ENCODE data around the gene PRKCZ. TPM values are rescaled to one million over a fixed set of nuclear protein-coding genes. Genes with fewer than 3 reads are reported as not detected.

Gene PRKCZ
- total RNA-seq, 1 donor from 2014 or later = 32.6 TPM

DNA sequence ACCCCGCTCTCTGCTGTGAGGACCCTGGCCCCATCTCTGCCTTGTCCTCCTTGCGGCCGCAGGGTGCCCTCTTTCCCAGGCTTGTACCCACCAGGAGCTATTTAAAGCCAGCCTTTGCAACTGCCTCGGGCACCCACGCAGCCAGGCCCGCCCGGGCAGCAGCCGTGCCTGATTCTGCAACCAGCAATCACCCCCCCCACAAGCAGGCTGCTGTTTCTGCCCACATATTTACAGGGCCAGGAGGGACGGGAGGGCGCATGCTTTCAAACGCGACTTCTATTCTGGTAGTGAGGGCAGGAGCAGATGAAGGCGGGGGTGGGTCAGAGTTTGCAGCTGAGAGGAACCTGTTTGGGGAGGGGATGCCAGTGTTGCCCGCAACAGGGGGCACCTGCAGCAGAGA is 17.5 kb upstream of the PRKCZ start:
- H3K9me3 ChIP-seq (ENCODE audit: insufficient read depth, low read depth, low read length) = no peaks in the 10 kb centered on the region
- H3K4me2 ChIP-seq (ENCODE audit: low read length) = no peak overlapping the region
- no peak overlapping the region for H3K9ac ChIP-seq (ENCODE audit: low read length)
- no peak overlapping the region for H3K27ac ChIP-seq (ENCODE audit: low read depth, low read length)
- no peaks in the 10 kb centered on the region for H3K27me3 ChIP-seq (ENCODE audit: insufficient read depth, low read length)
- H3K4me3 ChIP-seq (ENCODE audit: insufficient read depth, low read depth, low read length) = no peak overlapping the region
- Mint-ChIP-seq H3K4me3 (ENCODE audit: unreplicated experiment) (no peak overlapping the region), H3K9me3 (ENCODE audit: unreplicated experiment) (no peaks in the 10 kb centered on the region), H3K27ac (ENCODE audit: unreplicated experiment) (peak overlapping the region; percentile 26), H3K27me3 (ENCODE audit: low read depth, unreplicated experiment) (peaks cover 33% of the 10 kb centered on the region), H3K4me1 (ENCODE audit: low read depth, unreplicated experiment) (no peaks in the 10 kb centered on the region), H3K36me3 (ENCODE audit: low read depth, unreplicated experiment) (no peaks in the 10 kb centered on the region)
- no peaks in the 10 kb centered on the region for H3K79me2 ChIP-seq (ENCODE audit: insufficient read depth, low read length)
- H2AFZ ChIP-seq (ENCODE audit: low read depth, low read length) = no peak overlapping the region
- H3K4me1 ChIP-seq (ENCODE audit: insufficient read depth, low read length) = no peaks in the 10 kb centered on the region
- H3K36me3 ChIP-seq (ENCODE audit: insufficient read depth, low read length) = no peaks in the 10 kb centered on the region
- FAIRE-seq = no peak
- TF ChIP-seq, protein P1, sequence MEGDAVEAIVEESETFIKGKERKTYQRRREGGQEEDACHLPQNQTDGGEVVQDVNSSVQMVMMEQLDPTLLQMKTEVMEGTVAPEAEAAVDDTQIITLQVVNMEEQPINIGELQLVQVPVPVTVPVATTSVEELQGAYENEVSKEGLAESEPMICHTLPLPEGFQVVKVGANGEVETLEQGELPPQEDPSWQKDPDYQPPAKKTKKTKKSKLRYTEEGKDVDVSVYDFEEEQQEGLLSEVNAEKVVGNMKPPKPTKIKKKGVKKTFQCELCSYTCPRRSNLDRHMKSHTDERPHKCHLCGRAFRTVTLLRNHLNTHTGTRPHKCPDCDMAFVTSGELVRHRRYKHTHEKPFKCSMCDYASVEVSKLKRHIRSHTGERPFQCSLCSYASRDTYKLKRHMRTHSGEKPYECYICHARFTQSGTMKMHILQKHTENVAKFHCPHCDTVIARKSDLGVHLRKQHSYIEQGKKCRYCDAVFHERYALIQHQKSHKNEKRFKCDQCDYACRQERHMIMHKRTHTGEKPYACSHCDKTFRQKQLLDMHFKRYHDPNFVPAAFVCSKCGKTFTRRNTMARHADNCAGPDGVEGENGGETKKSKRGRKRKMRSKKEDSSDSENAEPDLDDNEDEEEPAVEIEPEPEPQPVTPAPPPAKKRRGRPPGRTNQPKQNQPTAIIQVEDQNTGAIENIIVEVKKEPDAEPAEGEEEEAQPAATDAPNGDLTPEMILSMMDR (IDR thresholded peaks at IDR 0.05; ENCODE audit: insufficient read depth, low read depth, low read length) = no peak
- TF ChIP-seq EZH2 (IDR thresholded peaks at IDR 0.05; ENCODE audit: insufficient read depth, low read length) = no peak
- no peak for DNase-seq (ENCODE audit: low read depth)
- no peaks in the 10 kb centered on the region for H4K20me1 ChIP-seq (ENCODE audit: insufficient read depth, low read length)

DNA sequence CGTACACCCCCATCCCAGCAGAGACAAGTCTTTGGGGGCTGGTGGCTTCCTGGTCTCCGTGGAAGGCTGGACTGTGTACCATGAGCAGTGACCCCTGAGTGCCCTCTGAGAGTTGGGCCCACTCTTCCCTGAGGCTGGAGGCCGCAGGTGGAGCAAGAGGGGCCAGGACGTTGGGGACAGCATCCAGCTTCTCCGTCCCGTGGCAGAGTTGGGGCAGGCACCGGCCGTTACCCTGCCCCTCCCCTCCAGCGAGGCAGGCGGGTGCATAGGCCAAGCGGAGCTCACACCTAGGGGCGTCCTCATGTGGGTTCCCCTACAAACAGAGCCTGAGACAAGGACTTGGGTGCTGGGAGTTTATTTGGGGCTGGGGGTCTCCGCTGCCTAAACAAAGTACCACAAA is 17.0 kb upstream of the PRKCZ start:
- peaks cover 35% of the 10 kb centered on the region for H3K27me3 Mint-ChIP-seq (ENCODE audit: low read depth, unreplicated experiment)
- no peaks in the 10 kb centered on the region for H3K36me3 ChIP-seq (ENCODE audit: insufficient read depth, low read length)
- H3K4me2 ChIP-seq (ENCODE audit: low read length) = no peak overlapping the region
- H3K27me3 ChIP-seq (ENCODE audit: insufficient read depth, low read length) = peaks cover 2% of the 10 kb centered on the region
- H3K4me1 ChIP-seq (ENCODE audit: insufficient read depth, low read length) = no peaks in the 10 kb centered on the region
- no peak for TF ChIP-seq EZH2 (IDR thresholded peaks at IDR 0.05; ENCODE audit: insufficient read depth, low read length)
- TF ChIP-seq, protein P1 (IDR thresholded peaks at IDR 0.05; ENCODE audit: insufficient read depth, low read depth, low read length) = no peak
- no peak overlapping the region for H3K9ac ChIP-seq (ENCODE audit: low read length)
- DNase-seq (ENCODE audit: low read depth) (no peak), FAIRE-seq (no peak)
- no peaks in the 10 kb centered on the region for H3K4me1 Mint-ChIP-seq (ENCODE audit: low read depth, unreplicated experiment)
- no peak overlapping the region for H3K27ac ChIP-seq (ENCODE audit: low read depth, low read length)
- no peaks in the 10 kb centered on the region for H4K20me1 ChIP-seq (ENCODE audit: insufficient read depth, low read length)
- no peaks in the 10 kb centered on the region for H3K9me3 Mint-ChIP-seq (ENCODE audit: unreplicated experiment)
- H3K4me3 Mint-ChIP-seq (ENCODE audit: unreplicated experiment) = no peak overlapping the region
- H3K79me2 ChIP-seq (ENCODE audit: insufficient read depth, low read length) = no peaks in the 10 kb centered on the region
- no peaks in the 10 kb centered on the region for H3K36me3 Mint-ChIP-seq (ENCODE audit: low read depth, unreplicated experiment)
- H2AFZ ChIP-seq (ENCODE audit: low read depth, low read length) = no peak overlapping the region
- H3K9me3 ChIP-seq (ENCODE audit: insufficient read depth, low read depth, low read length) = no peaks in the 10 kb centered on the region
- no peak overlapping the region for H3K4me3 ChIP-seq (ENCODE audit: insufficient read depth, low read depth, low read length)
- H3K27ac Mint-ChIP-seq (ENCODE audit: unreplicated experiment) = no peak overlapping the region

DNA sequence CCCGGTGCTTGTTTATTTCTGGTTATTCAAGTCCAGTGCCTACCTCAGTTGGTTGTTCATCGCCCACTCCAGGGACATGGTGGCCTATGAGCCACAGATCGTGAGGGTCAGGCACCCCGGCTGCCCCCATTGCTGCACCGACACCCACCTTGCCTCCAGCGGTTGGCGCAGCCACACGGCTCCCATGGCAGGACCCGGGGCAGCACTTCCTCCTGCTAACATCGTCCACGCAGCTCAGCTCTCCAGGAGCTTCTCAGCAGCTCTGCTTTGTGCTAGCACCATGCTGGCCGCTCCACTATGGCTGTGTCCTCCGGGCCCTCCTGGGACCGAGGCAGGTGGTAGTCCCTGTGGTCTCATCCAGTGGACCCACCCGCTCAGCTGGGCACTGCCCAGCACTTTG is 13.9 kb upstream of the PRKCZ start:
- Histone ChIP-seq H2AFZ (ENCODE audit: low read depth, low read length) (no peak overlapping the region), H3K9me3 (ENCODE audit: insufficient read depth, low read depth, low read length) (no peaks in the 10 kb centered on the region), H3K79me2 (ENCODE audit: insufficient read depth, low read length) (no peaks in the 10 kb centered on the region), H3K9ac (ENCODE audit: low read length) (no peak overlapping the region), H3K27ac (ENCODE audit: low read depth, low read length) (no peak overlapping the region), H3K4me1 (ENCODE audit: insufficient read depth, low read length) (no peaks in the 10 kb centered on the region), H3K4me3 (ENCODE audit: insufficient read depth, low read depth, low read length) (no peak overlapping the region), H3K36me3 (ENCODE audit: insufficient read depth, low read length) (no peaks in the 10 kb centered on the region), H3K27me3 (ENCODE audit: insufficient read depth, low read length) (peaks cover 14% of the 10 kb centered on the region), H4K20me1 (ENCODE audit: insufficient read depth, low read length) (no peaks in the 10 kb centered on the region), H3K4me2 (ENCODE audit: low read length) (no peak overlapping the region)
- Mint-ChIP-seq H3K4me1 (ENCODE audit: low read depth, unreplicated experiment) (no peaks in the 10 kb centered on the region), H3K27ac (ENCODE audit: unreplicated experiment) (no peak overlapping the region), H3K9me3 (ENCODE audit: unreplicated experiment) (no peaks in the 10 kb centered on the region), H3K36me3 (ENCODE audit: low read depth, unreplicated experiment) (no peaks in the 10 kb centered on the region), H3K27me3 (ENCODE audit: low read depth, unreplicated experiment) (peaks cover 39% of the 10 kb centered on the region), H3K4me3 (ENCODE audit: unreplicated experiment) (no peak overlapping the region)
- no peak for TF ChIP-seq EZH2 (IDR thresholded peaks at IDR 0.05; ENCODE audit: insufficient read depth, low read length)
- TF ChIP-seq, protein P1 (IDR thresholded peaks at IDR 0.05; ENCODE audit: insufficient read depth, low read depth, low read length) = no peak
- DNase-seq (ENCODE audit: low read depth) = no peak
- FAIRE-seq = no peak

Data from astrocyte (in vitro differentiated cells and primary cell).